DMS 273 (cell line): ENCODE results near the gene CNOT4.
A peak's percentile ranks its signal among the peaks of the same experiment; 100 is the strongest.

Experiments
- DNase-seq: peaks from one replicate; lab custom pipeline; 2025; ENCODE audit not compliant: unreplicated experiment; lab: John Stamatoyannopoulos, UW

CNOT4 gene

GRCh38 chr7:135509839-135510591 lies at the start of gene CNOT4:
TSS of gene CNOT4 (minus strand) at chr7:135510102. CDS start at chr7:135438331, 71,771 bp downstream.
- DNase-seq = peak; percentile 99

GRCh38 chr7:135558881-135559280 lies 49.0 kb upstream of the CNOT4 start:
- no peak for DNase-seq

GRCh38 chr7:135558337-135558767 lies 48.5 kb upstream of the CNOT4 start:
- DNase-seq = peak; percentile 93

GRCh38 chr7:135557455-135558336 lies 47.8 kb upstream of the CNOT4 start, which contains the start of gene NUP205:
TSS of gene NUP205 (plus strand) at chr7:135557917. CDS start at chr7:135557945, 28 bp downstream.
- peak; percentile 98 for DNase-seq

- no peak for DNase-seq
These were observed 43.4 kb upstream of the CNOT4 start for GRCh38 chr7:135553346-135553745.

- DNase-seq = no peak
These were observed 42.2 kb upstream of the CNOT4 start for GRCh38 chr7:135552148-135552547.

- DNase-seq = no peak
These were observed 40.3 kb upstream of the CNOT4 start for GRCh38 chr7:135550196-135550595.

GRCh38 chr7:135541029-135541428 lies 31.1 kb upstream of the CNOT4 start:
- no peak for DNase-seq

- no peak for DNase-seq
These were observed 29.7 kb upstream of the CNOT4 start for GRCh38 chr7:135539629-135540028.

- DNase-seq = no peak
These were observed 28.5 kb upstream of the CNOT4 start for GRCh38 chr7:135538376-135538775.

GRCh38 chr7:135537905-135538304 lies 28.0 kb upstream of the CNOT4 start:
- no peak for DNase-seq

- DNase-seq = no peak
These were observed 27.6 kb upstream of the CNOT4 start for GRCh38 chr7:135537453-135537852.

GRCh38 chr7:135536150-135536549 lies 26.2 kb upstream of the CNOT4 start:
- DNase-seq = no peak

GRCh38 chr7:135527025-135527424 lies 17.1 kb upstream of the CNOT4 start:
- no peak for DNase-seq

GRCh38 chr7:135525426-135525825 lies 15.5 kb upstream of the CNOT4 start:
- no peak for DNase-seq

GRCh38 chr7:135523146-135523545 lies 13.2 kb upstream of the CNOT4 start:
- no peak for DNase-seq

- DNase-seq = no peak
These were observed 12.6 kb upstream of the CNOT4 start for GRCh38 chr7:135522509-135522908.

GRCh38 chr7:135519871-135520270 lies 10.0 kb upstream of the CNOT4 start:
- DNase-seq = no peak

GRCh38 chr7:135519233-135519688 lies 9.4 kb upstream of the CNOT4 start:
- DNase-seq = no peak

- DNase-seq = no peak
These were observed 8.8 kb upstream of the CNOT4 start for GRCh38 chr7:135518748-135519147.

GRCh38 chr7:135517060-135517459 lies 7.2 kb upstream of the CNOT4 start:
- no peak for DNase-seq

GRCh38 chr7:135514856-135515255 lies 5.0 kb upstream of the CNOT4 start:
- no peak for DNase-seq
